Colonic mucosa (tissue), 4 donors: ENCODE measurements around the gene ERAL1. TPM values are rescaled to one million over a fixed set of nuclear protein-coding genes. Genes with fewer than 3 reads are reported as not detected.

Experiments used
- DNase-seq: peaks from one replicate; pipeline ENCODE4 v3.0.0-alpha.2; 2020
- H3K27ac ChIP-seq: fragments of 200-600 bp; one replicate; pipeline ENCODE4 v1.8.0; 2021
- H3K27me3 ChIP-seq: fragments of 200-600 bp; one replicate; pipeline ENCODE4 v1.8.0; 2021
- H3K36me3 ChIP-seq: fragments of 200-600 bp; one replicate; pipeline ENCODE4 v1.8.0; 2021
- H3K4me1 ChIP-seq: fragments of 200-600 bp; one replicate; pipeline ENCODE4 v1.8.0; 2021; ENCODE audit warnings: mild to moderate bottlenecking
- H3K4me3 ChIP-seq: fragments of 200-600 bp; one replicate; pipeline ENCODE4 v1.8.0; 2021
- H3K9ac ChIP-seq, 2 donors: one replicate each; pipeline ENCODE4 v1.7.0; 2013; ENCODE audit warnings: control low read depth in 2 of 2, low read depth in 2 of 2, low read length in 2 of 2
- H3K9me3 ChIP-seq: fragments of 200-600 bp; one replicate; pipeline ENCODE4 v1.8.0; 2021
- CTCF ChIP-seq: fragments of 200-600 bp; IDR thresholded peaks from one replicate; pipeline ENCODE4 v1.8.0; 2022; ENCODE audit warnings: antibody characterized with exemption, mild to moderate bottlenecking
- intact Hi-C: fragments of 100-400 bp; cut with DNase I; formaldehyde crosslinking; loops from one replicate; pipeline ENCODE4 v1.14.1; 2022
- total RNA-seq, 2 donors: library from RNA; stranded (reverse); fragmentation: NEBNext Ultra II Directional in 1 of 2; extraction: Animal tissue kit (Norgen Biotek cat#: 25700) in 1 of 2; gene quantifications; one replicate each; pipeline ENCODE4 v1.2.1, GENCODE V29; 2021
- donor health status: healthy.
- donor health status: DM: no; HTN: no; CAD: no.
- donor health status: DM: no; HTN: no; CAD: no.

Gene ERAL1
- total RNA-seq, 2 donors from 2014 or later, result 34.7 to 72.0 TPM

DNA sequence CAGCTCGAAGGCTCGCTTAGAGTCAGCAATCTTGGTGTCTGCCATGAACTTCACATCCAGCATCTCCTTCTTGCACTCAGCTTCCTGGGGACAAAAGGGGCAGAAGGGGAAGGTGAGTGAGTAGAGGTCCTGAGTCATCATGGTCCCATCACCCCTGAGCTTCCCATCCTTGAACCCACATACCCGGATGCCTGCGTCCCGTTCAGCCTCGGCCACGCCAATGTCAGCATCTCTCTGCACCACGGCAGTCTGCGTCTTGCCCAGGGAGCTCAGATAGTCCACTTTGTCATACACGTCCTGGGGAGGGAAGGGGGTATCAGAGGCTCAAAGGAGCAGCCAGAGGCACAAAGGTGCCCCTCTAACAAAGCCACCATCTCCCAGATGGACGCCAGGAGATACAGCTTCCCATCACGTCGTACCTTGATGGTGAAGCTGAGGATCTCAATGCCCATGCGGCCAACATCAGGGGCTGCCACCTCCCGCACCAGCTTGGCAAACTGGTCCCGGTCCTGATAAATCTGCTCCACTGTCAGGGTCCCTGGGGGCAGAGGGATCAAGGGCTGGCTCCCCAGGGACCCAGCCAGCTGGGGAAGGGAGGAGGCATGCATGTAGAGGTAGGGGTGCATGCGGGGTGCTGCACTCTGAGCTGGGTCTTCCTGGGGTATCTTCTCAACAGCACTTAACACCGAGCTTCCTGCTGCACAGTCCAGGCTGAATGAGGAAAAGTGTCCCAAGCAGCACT lies 27.5 kb downstream of the ERAL1 start:
- DNase-seq, result no peak
- intact Hi-C loops, result loop anchor here (5.0 kb wide), 1 partner anchor 200 kb away; no protein-coding TSS in a partner anchor
- peaks cover 17% of the 10 kb centered on the region for H3K36me3 ChIP-seq
- H3K27me3 ChIP-seq, result no peaks in the 10 kb centered on the region
- H3K4me3 ChIP-seq, result no peak overlapping the region
- no peaks in the 10 kb centered on the region for H3K9me3 ChIP-seq
- H3K27ac ChIP-seq, result no peak overlapping the region
- TF ChIP-seq CTCF, result no peak
- H3K9ac ChIP-seq, result no peak overlapping the region
- no peaks in the 10 kb centered on the region for H3K4me1 ChIP-seq

DNA sequence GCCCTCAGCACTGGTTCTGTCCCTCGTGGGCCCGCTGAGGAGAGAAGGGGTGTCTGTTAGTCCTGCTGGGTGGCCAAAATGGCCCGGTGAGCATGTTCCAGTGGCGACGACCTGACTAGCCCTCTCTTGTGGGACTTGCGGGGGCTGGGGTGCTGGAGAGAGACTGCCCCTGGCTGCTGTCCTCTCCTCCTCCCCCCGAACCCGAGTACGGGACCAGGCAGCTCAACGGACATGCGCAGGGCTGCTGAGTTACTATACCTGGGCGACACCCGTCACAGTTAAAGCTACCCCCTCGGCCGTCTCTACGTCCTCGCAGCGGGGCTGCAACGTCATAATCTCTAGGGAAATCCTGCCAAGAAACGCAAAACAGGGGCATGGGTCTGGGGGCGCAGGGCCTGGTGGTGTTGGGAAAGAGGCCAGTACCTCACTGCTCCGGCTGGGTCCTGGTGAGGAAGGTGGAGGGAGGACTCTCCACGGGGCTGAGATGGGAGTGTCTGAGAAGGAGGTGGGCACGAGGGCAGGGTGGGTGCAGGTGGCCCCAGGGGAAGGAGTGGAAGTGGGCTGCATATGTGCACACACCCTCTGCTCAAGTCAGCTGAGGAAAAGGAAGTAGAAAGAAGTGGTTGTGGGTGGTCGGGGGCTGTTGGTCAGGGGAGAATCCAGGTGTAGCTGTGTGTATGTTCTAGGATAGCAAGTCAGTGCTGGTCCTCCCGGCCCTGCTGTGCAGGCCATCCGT lies 29.3 kb downstream of the ERAL1 start:
- Histone ChIP-seq H3K9ac (no peak overlapping the region), H3K9me3 (no peaks in the 10 kb centered on the region), H3K27ac (no peak overlapping the region), H3K4me3 (no peak overlapping the region), H3K36me3 (peaks cover 17% of the 10 kb centered on the region), H3K27me3 (no peaks in the 10 kb centered on the region), H3K4me1 (no peaks in the 10 kb centered on the region)
- no peak for TF ChIP-seq CTCF
- no peak for DNase-seq
- intact Hi-C loops, result loop anchor here (5.0 kb wide), 1 partner anchor 202 kb away; no protein-coding TSS in a partner anchor

GRCh38 chr17:28885363-28885762 lies 30.5 kb downstream of the ERAL1 start:
- Histone ChIP-seq H3K9me3 (no peaks in the 10 kb centered on the region), H3K27ac (no peak overlapping the region), H3K36me3 (peaks cover 14% of the 10 kb centered on the region), H3K4me1 (no peaks in the 10 kb centered on the region), H3K27me3 (no peaks in the 10 kb centered on the region), H3K9ac (no peak overlapping the region), H3K4me3 (no peak overlapping the region)
- intact Hi-C loops, result no loop called here
- DNase-seq, result no peak
- TF ChIP-seq CTCF, result no peak

- TF ChIP-seq CTCF, result no peak
- Histone ChIP-seq H3K4me1 (no peaks in the 10 kb centered on the region), H3K27me3 (no peaks in the 10 kb centered on the region), H3K4me3 (no peak overlapping the region), H3K36me3 (peaks cover 9% of the 10 kb centered on the region), H3K27ac (no peak overlapping the region), H3K9ac (no peak overlapping the region), H3K9me3 (no peaks in the 10 kb centered on the region)
- intact Hi-C loops, result no loop called here
- no peak for DNase-seq
Measured at GRCh38 chr17:28885951-28886350, 31.1 kb downstream of the ERAL1 start.

GRCh38 chr17:28887871-28888471 lies 33.2 kb downstream of the ERAL1 start:
- no peak overlapping the region for H3K9ac ChIP-seq
- H3K4me1 ChIP-seq, result peaks cover 1% of the 10 kb centered on the region
- no peaks in the 10 kb centered on the region for H3K27me3 ChIP-seq

More at GRCh38 chr17:28887871-28888471, 33.2 kb downstream of the ERAL1 start:
- H3K36me3 ChIP-seq, result no peaks in the 10 kb centered on the region
- intact Hi-C loops, result no loop called here
- no peak overlapping the region for H3K4me3 ChIP-seq
- no peak overlapping the region for H3K27ac ChIP-seq
- H3K9me3 ChIP-seq, result no peaks in the 10 kb centered on the region
- no peak for TF ChIP-seq CTCF
- no peak for DNase-seq
